CD4-positive, alpha-beta T cell treated with Interleukin-10 for 1 hour (primary cell): ENCODE measurements around the gene PRPF19.

ENCODE experiments used
- DNase-seq: peaks from one replicate; pipeline ENCODE4 v3.0.0-alpha.2; 2020

The PRPF19 gene

DNA sequence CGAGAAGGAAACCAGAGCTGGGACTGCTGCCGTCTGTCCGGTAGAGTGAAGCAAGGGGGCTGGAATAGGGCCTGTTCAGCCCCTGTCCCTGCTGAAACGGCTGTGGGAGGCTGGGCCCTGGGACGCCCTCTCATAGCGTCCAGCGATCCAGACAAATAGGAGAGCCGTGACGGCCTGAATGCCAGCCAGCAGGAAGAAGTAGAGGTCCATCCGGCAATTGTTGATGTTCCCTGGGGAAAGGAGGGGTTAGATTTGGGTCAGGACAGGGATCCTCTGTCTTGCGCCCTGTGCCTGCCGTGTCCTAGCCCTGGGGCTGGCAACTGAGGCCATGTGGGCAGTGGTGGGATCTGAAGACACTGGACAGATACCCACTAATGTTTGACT is 30.8 kb upstream of the PRPF19 start:
- no peak for DNase-seq

DNA sequence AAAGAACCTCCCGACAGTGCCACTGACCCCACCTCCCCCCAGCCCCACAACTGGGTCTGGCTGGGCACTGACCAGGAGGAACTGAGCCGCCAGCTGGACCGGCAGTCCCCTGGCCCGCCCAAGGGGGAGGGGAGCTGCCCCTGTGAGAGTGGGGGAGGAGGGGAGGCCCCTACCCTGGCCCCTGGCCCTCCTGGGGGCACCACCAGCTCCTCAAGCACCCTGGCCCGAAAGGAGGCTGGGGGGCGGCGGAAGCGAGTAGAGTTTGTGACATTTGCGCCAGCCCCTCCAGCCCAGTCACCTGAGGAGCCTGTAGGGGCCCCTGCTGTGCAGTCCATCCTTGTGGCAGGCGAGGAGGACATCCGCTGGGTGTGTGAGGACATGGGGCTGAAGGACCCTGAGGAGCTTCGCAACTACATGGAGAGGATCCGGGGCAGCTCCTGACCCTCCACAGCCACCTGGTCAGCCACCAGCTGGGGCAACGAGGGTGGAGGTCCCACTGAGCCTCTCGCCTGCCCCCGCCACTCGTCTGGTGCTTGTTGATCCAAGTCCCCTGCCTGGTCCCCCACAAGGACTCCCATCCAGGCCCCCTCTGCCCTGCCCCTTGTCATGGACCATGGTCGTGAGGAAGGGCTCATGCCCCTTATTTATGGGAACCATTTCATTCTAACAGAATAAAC is 30.2 kb upstream of the PRPF19 start:
- DNase-seq, result no peak

DNA sequence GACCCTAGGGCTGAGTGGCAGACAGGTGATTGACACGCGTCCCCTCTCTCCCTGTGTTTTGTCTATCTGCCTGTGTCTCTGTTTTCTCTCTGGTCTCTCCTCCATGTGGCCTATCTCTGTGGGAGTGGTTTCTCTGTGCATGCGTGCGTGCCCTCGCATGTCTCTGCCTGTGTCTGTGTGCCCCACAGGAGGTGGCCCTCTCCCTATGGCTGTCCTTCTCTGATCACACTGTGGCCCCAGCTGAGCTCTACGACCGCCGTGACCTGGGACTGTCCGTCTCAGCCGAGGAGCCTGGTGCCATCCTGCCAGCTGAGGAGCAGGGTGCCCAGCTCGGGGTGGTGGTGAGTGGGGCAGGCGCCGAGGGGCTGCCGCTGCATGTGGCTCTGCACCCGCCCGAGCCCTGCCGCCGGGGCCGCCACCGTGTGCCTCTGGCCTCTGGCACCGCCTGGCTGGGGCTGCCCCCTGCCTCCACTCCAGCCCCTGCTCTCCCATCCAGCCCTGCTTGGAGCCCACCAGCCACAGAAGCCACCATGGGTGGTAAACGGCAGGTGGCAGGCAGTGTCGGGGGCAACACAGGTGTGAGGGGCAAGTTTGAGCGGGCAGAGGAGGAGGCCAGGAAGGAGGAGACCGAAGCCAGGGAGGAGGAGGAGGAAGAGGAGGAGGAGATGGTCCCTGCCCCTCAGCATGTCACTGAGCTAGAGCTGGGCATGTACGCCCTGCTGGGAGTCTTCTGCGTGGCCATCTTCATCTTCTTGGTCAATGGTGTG is 29.5 kb upstream of the PRPF19 start:
- DNase-seq, result no peak

DNA sequence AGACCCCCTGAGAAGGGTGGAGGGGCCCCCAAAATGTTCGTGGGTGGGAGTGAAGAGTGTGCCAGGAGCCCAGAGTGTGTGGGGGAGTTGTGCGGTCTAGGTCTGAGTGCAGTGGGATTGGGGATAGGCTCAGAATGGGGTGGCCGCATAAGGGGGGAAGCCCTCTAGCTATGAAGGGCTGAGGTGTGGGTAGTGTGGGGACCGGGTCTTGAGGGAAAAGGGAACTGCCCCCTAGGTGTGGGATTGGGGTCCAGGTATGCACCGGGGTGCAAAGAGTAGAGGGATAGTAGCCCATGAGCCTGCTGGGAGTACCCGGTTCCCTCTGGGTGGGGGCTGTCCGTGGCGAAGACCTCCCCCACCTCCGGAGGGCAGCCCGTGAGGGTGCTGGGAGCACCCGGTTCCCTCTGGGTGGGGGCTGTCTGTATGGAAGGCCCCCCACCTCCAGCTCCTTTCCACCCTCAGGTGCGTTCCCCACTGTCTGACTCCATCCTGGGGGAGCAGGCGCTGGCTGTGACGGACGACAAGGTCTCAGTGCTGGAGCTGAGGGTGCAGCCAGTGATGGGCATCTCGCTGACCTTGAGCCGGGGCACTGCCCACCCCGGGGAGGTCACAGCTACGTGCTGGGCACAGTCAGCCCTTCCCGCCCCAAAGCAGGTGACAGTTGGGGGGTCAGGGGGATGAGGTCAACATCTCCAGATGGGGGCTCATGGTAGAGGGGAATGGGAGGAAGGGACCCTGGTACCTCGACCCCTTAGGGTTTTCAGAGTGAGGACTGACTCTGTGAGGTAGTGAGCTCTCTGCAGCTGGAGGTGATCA is 28.6 kb upstream of the PRPF19 start:
- no peak for DNase-seq

DNA sequence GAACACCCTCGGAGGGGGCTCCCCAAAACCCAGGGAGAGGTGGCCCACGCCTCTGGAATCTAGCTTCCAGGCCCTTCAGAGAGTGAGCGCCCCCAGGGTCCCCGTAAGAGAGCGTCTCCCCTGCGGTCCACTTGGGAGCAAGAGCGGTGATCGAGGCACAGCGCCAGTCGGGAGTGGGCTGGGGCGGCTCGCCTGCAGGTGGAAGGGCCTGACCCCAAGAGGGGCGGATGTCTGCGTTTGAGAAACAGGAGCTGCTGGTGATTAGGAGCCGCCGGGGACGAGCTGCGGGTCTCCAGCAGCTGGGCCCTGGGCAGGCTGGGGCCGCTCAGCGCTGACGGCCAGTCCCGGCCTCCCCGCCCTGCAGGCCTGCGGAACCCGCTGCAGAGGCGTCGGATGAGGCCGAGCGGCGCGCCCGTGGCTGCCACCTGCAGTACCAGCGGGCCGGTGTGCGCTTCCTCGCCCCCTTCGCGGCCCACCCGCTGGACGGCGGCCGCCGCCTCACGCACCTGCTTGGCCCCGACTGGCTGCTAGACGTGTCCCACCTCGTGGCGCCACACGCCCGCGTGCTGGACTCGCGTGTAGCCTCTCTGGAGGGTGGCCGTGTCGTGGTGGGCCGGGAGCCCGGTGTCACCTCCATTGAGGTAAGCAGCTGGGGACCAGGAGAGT is 27.9 kb upstream of the PRPF19 start:
- no peak for DNase-seq

DNA sequence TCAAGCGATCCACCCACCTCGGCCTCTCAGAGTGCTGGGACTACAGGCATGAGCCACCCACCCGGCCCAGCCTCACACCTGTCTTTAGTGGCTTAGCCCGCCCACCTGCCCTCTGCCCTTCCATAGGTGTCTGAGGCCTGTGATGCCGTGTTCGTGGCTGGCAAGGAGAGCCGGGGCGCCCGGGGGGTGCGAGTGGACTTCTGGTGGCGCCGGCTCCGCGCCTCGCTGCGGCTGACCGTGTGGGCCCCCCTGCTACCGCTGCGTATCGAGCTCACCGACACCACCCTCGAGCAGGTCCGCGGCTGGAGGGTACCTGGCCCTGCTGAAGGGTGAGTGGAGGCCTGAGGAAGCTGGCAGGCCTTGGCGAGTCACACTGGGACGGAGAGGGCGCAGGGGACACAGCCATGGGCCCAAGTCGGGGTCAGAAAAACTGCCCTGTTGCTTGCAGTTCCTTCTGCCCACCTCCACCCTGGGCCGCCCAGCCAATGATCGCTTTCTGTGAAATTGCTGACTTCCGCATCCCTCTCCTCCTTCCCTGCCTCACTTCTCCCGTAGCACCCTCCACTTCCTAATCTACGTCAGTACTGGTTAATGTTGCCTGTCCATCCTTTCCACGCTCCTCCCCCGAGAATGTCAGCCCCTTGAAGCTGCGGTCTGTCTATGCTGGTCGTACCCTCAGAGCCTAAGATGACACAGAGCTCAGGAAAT is 27.2 kb upstream of the PRPF19 start:
- no peak for DNase-seq

DNA sequence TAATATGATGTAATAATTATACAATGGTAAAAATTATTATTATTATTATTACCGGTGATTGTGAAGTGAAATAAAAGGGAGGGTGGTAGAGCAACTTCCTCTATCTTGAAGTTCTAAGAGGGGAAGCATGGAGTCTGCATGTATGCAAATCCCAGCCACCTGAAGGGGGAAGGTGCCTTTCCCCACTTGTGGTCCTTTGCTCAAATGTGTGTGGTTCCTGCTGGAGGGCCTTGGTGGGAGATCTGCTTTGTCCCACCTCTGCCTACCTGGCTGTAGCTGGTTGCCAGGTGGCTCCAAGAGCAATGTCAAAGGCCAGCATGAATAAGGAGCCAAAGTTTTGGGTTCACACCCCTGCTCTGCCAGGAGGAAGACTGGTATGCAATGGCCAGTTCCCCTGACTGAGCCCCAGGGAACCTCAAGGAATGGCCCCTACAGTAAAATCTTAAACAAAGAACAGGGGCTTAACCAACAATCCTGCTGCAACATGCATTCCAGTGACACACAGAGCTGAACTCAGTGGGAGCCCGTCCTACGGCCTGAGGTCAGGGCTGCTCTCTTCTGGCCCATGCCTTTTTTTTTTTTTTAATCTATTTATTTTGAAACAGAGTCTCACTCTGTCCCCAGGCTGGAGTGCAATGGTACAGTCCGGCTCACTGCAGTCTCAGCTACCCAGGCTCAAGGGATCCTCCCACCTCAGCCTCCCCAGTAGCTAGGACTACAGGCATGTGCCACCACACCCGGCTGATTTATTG is 26.4 kb upstream of the PRPF19 start:
- no peak for DNase-seq

DNA sequence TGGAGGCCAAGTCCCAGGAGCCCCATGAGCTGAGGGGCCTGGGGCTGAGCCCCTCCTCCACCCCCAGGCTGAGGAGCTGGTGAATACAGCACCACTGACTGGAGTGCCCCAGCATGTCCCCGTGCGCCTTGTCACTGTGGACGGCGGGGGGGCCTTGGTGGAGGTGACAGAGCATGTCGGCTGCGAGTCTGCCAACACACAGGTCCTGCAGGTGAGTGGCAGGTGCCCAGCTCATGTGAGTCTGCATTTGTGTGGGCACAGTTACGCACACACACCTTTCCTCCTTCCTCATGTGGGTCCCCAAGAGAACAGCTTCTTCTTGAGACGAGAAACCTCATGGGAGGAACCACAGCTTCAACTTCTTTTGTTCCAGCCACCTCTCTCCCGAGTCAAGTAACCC is 25.5 kb upstream of the PRPF19 start:
- no peak for DNase-seq

DNA sequence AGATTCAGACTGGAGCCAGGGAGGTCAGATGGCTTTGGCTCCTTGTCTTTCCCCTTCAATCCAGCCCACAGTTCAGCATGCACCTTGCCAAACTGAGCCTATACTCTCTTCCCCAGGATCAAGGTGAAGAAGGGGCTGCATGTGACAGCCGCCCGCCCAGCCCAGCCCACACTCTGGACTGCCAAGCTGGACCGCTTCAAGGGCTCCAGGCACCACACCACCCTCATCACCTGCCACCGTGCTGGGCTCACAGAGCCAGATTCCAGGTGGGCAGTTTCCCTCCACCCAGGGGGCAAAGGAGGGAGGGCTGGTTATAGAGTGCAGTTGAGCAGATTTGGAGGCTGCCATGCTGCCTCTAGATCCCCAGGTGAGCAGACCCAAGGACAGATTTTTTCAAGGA is 24.0 kb upstream of the PRPF19 start:
- DNase-seq, result no peak

DNA sequence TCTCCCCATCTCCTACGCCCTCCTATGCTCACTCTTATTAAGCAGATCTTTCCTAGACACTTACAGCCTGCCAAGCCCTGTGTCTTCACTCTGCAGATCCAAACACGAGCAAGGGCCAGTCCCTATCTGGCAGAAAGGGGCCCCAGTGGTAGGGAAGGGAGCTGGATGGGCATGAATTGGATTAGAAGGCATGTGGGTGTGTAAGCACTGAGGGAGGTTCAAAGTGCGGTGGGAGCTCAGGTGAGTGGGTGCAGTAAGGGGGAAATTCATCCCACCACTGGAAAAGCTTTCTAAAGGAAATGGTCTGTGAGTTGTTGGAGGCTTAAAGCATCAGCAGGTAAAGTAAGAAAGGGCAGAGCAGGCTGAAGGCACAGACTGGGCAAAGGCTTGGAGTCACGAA is 23.4 kb upstream of the PRPF19 start:
- DNase-seq, result no peak

DNA sequence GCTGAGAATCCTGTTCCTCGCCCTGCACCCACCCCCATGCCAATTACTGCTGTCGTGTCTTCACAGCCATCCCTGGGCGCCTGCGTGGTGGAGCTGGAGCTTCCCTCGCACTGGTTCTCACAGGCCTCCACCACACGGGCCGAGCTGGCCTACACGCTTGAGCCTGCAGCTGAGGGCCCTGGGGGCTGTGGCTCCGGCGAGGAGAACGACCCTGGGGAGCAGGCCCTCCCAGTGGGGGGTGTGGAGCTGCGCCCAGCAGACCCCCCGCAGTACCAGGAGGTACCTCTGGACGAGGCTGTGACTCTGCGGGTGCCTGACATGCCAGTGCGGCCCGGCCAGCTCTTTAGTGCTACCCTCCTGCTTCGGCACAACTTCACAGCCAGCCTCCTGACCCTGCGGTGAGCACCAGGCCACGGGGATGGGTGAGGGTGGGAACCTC is 22.2 kb upstream of the PRPF19 start:
- no peak for DNase-seq

DNA sequence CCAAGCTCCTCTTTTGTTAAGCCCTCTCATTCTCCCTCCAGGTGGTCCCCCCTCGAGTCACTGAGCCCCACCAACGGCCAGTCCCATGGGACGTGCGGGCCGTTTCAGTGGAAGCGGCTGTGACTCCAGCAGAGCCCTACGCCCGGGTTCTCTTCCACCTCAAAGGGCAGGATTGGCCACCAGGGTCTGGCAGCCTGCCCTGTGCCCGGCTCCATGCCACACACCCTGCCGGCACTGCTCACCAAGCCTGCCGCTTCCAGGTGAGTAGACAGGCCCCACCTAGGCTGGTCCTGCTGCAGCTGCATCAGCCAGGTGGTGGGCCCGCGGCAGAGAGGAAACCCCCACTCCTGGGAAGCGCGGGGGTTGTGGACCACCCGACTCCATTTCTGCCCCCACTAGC is 21.2 kb upstream of the PRPF19 start:
- DNase-seq, result no peak

DNA sequence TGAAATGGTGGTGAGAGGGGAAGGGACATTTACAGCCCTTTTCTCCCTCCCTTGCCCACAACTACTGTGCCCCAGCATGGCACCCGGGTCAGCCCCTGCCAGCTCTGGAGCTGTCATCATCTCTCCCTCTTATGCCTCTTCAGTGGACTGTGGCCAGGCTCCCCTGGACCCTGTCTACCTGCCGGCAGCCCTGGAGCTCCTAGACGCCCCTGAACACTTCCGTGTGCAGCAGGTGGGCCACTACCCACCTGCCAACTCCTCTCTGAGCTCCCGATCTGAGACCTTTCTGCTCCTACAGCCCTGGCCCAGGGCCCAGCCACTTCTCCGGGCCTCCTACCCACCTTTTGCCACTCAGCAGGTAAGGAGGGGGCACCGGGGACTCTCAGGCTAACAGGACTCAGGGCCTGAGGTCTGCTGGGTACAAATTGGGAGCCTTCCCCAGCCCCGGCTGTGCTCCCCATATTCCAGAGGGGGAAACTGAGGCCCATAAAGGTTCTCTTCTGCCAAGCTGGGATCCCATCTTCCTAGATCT is 20.7 kb upstream of the PRPF19 start:
- no peak for DNase-seq

DNA sequence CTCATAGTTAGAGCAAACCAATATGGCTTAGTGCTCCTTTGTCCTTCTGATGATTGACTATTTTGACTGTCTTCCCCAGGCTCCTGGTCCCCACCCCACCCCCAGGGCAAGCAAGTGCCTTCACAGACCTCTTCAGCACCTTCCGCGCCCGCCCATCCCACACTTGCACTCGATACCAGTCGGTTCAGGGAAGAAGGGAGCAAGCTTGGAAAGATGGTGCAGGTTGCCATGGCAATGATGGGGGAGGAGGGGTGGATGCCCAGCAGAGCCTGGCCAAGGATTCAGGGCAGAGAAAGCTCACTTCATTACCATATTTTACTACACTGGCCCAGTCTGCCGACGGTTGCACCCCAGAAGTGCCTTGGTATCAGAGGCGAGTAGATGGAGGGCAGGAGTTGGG is 20.1 kb upstream of the PRPF19 start:
- no peak for DNase-seq

DNA sequence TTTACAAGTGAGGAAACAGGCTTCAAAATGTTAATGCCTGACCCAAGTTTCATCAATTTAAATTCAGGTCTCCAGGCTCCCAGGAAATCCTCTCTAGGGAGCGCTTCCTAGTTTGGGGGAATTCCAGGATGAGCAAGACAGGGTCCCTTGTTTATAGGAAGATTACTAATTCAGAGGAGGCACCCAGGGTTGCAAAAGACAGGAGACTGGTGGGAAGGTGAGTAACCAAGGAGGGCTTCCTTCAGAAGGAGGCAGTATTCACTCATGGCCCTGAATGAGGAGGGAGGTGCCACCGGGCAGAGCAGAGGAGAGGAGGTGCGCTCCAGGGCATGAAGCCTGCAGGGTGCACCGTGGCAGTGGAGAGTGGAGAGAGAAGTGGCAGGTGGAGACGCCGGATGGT is 19.5 kb upstream of the PRPF19 start:
- no peak for DNase-seq

DNA sequence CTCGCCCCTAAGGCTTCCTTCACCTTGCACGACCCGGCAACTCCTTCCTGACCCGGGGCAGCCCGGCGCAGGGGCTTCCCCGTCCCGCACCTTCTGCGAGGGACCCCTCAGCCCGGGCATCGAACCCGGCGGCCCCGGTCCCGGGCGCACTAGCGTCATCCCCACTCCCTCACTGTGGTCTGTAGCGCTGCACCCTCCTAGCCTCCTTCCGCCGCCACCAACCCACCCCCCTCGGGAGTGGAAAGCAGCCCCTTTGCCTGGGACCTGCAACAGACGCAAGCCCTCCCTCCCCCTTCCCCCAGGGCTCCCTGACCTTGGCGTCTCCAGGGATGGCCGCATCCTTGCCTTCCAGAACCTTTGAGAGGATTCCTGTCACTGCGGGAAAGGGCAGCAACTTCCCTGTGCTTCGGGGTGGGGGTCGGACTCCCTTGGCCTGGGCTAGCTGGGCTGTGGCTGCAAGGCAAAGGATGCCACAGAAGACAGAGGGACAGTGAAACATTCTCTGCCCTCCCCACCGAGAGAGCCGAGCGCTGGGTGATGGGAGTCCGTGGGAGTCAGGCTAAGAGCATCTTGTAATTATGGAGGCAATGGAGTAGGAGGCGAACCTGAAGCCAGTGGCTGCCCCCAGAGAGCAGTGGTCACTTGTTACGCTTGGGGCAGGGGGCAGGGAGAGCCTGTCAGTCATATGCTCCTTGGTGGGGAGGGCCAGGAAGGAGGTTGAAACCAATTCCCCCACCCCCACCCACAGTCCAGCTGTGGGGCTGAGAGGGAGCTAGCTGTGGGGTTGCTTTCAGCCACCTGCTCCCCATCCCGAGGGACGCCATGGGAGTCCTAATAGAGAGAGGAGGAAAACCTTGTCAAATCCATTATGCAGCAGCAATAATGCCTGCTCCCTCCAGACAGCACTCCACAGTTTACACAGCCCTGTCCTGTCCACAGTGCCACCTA is 18.8 kb upstream of the PRPF19 start:
- no peak for DNase-seq

DNA sequence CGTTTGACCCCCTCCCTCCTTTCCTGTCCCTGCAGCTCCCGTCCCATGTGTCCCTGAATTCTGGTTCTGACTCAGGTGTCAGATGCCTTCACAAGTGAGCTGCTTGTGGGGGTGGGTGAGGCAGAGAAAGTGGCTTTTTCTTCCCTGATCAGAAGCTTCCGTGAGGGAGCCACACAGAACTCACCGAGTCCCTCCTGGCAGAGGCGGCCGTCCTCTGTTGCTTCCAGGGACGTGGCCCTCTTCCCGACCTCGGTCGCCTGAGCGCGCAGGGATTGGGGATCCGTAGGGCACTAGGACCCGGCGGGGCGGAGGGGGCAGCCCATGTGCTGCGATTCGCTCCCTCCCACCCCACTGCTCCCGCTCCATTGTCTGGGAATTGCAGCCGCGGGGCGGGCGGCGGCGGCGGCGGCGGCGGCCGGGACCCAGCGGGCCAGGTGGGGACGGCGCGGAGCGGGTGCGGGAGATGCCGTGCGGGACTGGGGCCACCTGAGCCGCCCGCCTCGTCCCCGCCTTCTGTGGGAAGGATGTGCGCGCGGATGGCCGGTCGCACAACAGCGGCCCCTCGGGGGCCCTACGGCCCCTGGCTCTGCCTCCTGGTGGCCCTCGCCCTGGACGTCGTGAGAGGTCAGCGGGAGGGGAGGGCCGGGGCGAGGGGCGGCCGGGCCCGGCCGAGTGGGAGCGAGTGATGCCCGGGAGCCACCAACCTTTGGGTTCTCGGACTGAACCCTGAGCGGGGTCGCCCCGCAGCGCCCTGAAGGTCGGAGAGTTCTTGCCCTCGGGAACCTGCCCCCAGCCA is 17.9 kb upstream of the PRPF19 start, which contains the start of gene TMEM132A:
TSS of gene TMEM132A (plus strand) at position 351 of the 796 bp plus-strand sequence. CDS start at position 525, 174 bp downstream.
- DNase-seq, result no peak

DNA sequence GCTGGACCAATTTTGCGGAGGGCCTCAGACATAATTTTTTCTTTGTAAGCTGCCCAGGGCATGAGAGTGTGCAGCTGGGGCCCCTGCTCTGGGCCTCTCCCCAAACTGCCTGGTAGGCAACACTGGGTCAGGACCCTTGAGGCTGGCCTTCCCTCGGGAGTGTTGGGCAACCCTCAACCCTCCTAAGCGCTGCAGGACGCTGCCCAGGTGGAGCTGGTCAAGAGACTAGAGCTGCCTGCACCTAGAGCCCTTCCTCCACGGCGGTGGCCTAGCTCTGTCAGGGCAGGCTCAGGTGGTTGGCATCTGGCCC is 17.4 kb upstream of the PRPF19 start:
- DNase-seq, result no peak

DNA sequence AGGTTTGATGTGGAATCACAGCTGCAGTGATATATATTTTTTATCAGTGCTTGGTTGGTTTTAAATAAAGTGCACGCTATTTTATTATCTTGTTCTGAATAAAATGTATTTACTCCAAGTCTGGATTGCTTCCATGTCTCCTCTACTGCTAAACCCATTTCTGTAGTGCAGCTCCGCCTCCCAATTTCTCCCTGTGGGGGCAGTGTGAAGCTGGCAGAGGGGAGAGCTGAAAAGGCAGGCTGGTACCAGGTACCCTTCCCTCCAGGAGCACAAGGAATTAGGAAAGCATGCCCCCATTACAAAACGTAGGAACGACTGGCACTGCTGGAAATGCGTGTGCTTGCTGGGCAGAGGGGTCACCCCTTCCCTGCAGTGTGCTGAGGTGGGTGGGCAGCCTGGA is 16.9 kb upstream of the PRPF19 start:
- DNase-seq, result no peak

DNA sequence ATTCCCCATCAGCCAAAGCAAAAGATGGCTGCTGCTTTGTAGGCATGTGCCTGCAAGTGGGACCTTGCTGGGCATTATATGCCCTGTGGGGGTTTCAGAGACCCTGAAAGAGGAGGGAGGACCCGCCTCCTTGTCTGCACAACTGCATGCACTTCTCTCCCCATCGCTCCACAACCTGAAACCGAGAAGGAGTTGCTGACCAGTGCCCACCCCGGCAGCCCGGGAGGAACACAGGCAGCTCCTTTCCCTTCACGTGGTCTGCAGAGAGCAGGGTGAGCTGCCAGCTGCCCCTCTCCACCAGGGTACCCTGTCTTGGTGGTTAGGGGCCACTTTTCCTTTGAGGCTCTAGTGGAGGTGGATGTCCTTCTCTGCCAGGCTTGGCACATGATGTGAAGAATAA is 16.5 kb upstream of the PRPF19 start:
- DNase-seq, result no peak
